Measurements from ENCODE around the gene BACE1-AS. TPM values are rescaled to one million over a fixed set of nuclear protein-coding genes. Genes with fewer than 3 reads are reported as not detected.

Gene BACE1-AS
- total and polyA plus RNA-seq, 2 of the 8 experiments (the other 6 are each of a cell fraction or from before 2014, with no cell fraction given), result 14.9 to 17.4 TPM

DNA sequence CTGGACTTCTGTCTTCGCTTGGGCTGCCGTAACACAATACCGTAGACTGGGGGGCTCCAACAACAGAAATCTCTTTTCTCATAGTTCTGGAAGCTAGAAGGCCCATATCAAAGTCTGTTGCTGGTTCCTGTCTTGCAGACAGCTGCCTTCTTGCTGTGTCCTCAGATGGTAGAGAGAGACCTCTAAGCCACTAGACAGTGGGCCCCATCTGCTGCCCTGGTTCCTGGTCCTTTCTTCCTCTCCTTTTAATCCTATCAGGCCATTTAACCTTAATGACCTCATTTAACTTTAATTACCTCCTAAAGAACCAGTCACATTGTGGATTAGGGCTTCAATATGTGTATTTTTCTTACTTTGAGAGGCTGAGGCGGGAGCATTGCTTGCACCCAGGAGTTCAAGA is 45.9 kb downstream of the BACE1-AS start (continued):
- TF ChIP-seq, protein P1, sequence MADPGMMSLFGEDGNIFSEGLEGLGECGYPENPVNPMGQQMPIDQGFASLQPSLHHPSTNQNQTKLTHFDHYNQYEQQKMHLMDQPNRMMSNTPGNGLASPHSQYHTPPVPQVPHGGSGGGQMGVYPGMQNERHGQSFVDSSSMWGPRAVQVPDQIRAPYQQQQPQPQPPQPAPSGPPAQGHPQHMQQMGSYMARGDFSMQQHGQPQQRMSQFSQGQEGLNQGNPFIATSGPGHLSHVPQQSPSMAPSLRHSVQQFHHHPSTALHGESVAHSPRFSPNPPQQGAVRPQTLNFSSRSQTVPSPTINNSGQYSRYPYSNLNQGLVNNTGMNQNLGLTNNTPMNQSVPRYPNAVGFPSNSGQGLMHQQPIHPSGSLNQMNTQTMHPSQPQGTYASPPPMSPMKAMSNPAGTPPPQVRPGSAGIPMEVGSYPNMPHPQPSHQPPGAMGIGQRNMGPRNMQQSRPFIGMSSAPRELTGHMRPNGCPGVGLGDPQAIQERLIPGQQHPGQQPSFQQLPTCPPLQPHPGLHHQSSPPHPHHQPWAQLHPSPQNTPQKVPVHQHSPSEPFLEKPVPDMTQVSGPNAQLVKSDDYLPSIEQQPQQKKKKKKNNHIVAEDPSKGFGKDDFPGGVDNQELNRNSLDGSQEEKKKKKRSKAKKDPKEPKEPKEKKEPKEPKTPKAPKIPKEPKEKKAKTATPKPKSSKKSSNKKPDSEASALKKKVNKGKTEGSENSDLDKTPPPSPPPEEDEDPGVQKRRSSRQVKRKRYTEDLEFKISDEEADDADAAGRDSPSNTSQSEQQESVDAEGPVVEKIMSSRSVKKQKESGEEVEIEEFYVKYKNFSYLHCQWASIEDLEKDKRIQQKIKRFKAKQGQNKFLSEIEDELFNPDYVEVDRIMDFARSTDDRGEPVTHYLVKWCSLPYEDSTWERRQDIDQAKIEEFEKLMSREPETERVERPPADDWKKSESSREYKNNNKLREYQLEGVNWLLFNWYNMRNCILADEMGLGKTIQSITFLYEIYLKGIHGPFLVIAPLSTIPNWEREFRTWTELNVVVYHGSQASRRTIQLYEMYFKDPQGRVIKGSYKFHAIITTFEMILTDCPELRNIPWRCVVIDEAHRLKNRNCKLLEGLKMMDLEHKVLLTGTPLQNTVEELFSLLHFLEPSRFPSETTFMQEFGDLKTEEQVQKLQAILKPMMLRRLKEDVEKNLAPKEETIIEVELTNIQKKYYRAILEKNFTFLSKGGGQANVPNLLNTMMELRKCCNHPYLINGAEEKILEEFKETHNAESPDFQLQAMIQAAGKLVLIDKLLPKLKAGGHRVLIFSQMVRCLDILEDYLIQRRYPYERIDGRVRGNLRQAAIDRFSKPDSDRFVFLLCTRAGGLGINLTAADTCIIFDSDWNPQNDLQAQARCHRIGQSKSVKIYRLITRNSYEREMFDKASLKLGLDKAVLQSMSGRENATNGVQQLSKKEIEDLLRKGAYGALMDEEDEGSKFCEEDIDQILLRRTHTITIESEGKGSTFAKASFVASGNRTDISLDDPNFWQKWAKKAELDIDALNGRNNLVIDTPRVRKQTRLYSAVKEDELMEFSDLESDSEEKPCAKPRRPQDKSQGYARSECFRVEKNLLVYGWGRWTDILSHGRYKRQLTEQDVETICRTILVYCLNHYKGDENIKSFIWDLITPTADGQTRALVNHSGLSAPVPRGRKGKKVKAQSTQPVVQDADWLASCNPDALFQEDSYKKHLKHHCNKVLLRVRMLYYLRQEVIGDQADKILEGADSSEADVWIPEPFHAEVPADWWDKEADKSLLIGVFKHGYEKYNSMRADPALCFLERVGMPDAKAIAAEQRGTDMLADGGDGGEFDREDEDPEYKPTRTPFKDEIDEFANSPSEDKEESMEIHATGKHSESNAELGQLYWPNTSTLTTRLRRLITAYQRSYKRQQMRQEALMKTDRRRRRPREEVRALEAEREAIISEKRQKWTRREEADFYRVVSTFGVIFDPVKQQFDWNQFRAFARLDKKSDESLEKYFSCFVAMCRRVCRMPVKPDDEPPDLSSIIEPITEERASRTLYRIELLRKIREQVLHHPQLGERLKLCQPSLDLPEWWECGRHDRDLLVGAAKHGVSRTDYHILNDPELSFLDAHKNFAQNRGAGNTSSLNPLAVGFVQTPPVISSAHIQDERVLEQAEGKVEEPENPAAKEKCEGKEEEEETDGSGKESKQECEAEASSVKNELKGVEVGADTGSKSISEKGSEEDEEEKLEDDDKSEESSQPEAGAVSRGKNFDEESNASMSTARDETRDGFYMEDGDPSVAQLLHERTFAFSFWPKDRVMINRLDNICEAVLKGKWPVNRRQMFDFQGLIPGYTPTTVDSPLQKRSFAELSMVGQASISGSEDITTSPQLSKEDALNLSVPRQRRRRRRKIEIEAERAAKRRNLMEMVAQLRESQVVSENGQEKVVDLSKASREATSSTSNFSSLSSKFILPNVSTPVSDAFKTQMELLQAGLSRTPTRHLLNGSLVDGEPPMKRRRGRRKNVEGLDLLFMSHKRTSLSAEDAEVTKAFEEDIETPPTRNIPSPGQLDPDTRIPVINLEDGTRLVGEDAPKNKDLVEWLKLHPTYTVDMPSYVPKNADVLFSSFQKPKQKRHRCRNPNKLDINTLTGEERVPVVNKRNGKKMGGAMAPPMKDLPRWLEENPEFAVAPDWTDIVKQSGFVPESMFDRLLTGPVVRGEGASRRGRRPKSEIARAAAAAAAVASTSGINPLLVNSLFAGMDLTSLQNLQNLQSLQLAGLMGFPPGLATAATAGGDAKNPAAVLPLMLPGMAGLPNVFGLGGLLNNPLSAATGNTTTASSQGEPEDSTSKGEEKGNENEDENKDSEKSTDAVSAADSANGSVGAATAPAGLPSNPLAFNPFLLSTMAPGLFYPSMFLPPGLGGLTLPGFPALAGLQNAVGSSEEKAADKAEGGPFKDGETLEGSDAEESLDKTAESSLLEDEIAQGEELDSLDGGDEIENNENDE (IDR thresholded peaks at IDR 0.05; ENCODE audit: insufficient replicate concordance, low read length), result no peak
- no peak for TF ChIP-seq CHD1 (IDR thresholded peaks at IDR 0.05; ENCODE audit: low read depth, low read length)
- TF ChIP-seq, protein P2, sequence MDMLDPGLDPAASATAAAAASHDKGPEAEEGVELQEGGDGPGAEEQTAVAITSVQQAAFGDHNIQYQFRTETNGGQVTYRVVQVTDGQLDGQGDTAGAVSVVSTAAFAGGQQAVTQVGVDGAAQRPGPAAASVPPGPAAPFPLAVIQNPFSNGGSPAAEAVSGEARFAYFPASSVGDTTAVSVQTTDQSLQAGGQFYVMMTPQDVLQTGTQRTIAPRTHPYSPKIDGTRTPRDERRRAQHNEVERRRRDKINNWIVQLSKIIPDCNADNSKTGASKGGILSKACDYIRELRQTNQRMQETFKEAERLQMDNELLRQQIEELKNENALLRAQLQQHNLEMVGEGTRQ (IDR thresholded peaks at IDR 0.05; ENCODE audit: low read length), result no peak
- TF ChIP-seq TAF7 (optimal IDR thresholded peaks at IDR 0.05; ENCODE audit: borderline replicate concordance, low read depth, low read length), result no peak
- no peak for TF ChIP-seq CBX5 (IDR thresholded peaks at IDR 0.05; ENCODE audit: low read depth, low read length)
